ENCODE results near the gene CD8B. TPM values are rescaled to one million over a fixed set of nuclear protein-coding genes. Genes with fewer than 3 reads are reported as not detected.

Gene CD8B
- total and polyA plus RNA-seq, 2 of the 13 experiments (the other 11 are each of a cell fraction or from before 2014, with no cell fraction given), result 0.04 TPM; not detected in 1

DNA sequence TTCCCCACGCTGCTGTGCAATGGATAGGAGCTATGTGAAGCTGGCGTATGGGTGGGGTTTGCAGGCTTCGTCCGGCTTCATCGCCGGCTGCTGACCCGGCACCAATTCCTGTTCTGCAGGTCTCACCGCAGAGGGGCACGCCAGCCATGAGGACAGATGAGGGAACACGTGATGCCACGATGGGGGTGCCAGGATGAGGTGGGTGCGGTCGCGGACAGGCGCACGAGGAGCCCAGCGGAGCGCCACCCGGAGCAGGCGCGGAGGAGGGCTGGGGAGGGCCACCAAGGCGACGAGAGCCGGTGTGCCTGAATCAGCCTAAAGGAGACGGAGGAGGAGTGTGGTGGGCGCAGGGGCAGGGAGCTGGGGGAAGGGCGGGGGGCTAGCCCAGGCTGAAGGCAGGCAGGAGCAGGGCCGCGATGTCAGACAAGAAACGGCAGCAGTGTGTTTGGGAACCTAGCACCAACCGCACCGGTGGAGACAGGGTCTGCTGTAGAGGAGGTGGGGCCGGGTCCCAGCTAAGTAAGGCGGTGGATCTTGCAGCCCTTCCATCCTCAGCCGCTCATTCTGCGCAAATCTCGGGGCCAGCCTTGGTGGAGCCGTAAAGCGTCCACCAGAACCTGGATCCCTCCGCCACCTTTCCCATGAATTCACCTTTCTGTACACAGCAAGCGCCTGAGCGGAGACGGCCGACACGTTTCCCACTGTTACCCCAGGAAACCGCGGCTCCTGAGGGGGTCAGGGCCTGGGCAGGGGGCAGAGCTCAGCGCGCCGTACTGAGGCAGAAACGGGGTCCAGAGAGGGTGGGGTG lies 54.0 kb downstream of the CD8B start (continued):
- no peak for TF ChIP-seq RBM22 (optimal IDR thresholded peaks at IDR 0.05; ENCODE audit: low read length)
- TF ChIP-seq SIX1 (CRISPR knock-in tag; IDR thresholded peaks at IDR 0.05; ENCODE audit: borderline replicate concordance), result no peak
- no peak for TF ChIP-seq ZC3H13 (CRISPR knock-in tag; IDR thresholded peaks at IDR 0.05)
- no peak for TF ChIP-seq ZNF335 (CRISPR knock-in tag; IDR thresholded peaks at IDR 0.05)
- no peak for TF ChIP-seq PPARG (CRISPR knock-in tag; conservative IDR thresholded peaks at IDR 0.05)
- TF ChIP-seq ZNF761 (CRISPR knock-in tag; conservative IDR thresholded peaks at IDR 0.05), result 0 out of 2 replicates have a peak, but pooled peaks have one; percentile 40
- no peak for TF ChIP-seq ZNF672 (CRISPR knock-in tag; IDR thresholded peaks at IDR 0.05)
- 0 out of 2 replicates have a peak, but pooled peaks have one; percentile 61 for TF ChIP-seq CCDC6 (CRISPR knock-in tag; IDR thresholded peaks at IDR 0.05)
- no peak for TF ChIP-seq ZNF44 (CRISPR knock-in tag; IDR thresholded peaks at IDR 0.05)
- no peak for TF ChIP-seq ZBTB37 (CRISPR knock-in tag; IDR thresholded peaks at IDR 0.05)
- no peak for TF ChIP-seq POGK (CRISPR knock-in tag; conservative IDR thresholded peaks at IDR 0.05)
- TF ChIP-seq, protein P1, sequence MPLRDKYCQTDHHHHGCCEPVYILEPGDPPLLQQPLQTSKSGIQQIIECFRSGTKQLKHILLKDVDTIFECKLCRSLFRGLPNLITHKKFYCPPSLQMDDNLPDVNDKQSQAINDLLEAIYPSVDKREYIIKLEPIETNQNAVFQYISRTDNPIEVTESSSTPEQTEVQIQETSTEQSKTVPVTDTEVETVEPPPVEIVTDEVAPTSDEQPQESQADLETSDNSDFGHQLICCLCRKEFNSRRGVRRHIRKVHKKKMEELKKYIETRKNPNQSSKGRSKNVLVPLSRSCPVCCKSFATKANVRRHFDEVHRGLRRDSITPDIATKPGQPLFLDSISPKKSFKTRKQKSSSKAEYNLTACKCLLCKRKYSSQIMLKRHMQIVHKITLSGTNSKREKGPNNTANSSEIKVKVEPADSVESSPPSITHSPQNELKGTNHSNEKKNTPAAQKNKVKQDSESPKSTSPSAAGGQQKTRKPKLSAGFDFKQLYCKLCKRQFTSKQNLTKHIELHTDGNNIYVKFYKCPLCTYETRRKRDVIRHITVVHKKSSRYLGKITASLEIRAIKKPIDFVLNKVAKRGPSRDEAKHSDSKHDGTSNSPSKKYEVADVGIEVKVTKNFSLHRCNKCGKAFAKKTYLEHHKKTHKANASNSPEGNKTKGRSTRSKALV (CRISPR knock-in tag; IDR thresholded peaks at IDR 0.05), result peak; percentile 17; the same call in 1 of the 2 replicates
- no peak for TF ChIP-seq MAFF (IDR thresholded peaks at IDR 0.05; ENCODE audit: low read depth, low read length)
- 0 out of 2 replicates have a peak, but pooled peaks have one; percentile 55 for TF ChIP-seq ZNF34 (CRISPR knock-in tag; IDR thresholded peaks at IDR 0.05; ENCODE audit: borderline replicate concordance)
- 0 out of 2 replicates have a peak, but pooled peaks have one; percentile 30 for TF ChIP-seq SAP130 (CRISPR knock-in tag; IDR thresholded peaks at IDR 0.05; ENCODE audit: low read depth)
- no peak for TF ChIP-seq XRCC5 (optimal IDR thresholded peaks at IDR 0.05; ENCODE audit: low read length)
- no peak for TF ChIP-seq ZNF33A (CRISPR knock-in tag; IDR thresholded peaks at IDR 0.05; ENCODE audit: borderline replicate concordance)
- TF ChIP-seq MEF2D (CRISPR knock-in tag; IDR thresholded peaks at IDR 0.05), result no peak
- no peak for TF ChIP-seq ZNF3 (CRISPR knock-in tag; IDR thresholded peaks at IDR 0.05)
- no peak for TF ChIP-seq HCFC1 (IDR thresholded peaks at IDR 0.05; ENCODE audit: low read depth, low read length)
- TF ChIP-seq HOXA5 (CRISPR knock-in tag; IDR thresholded peaks at IDR 0.05), result no peak
- peak; percentile 70; the same call in 1 of the 2 replicates for TF ChIP-seq ZNF556 (CRISPR knock-in tag; IDR thresholded peaks at IDR 0.05; ENCODE audit: borderline replicate concordance)
- TF ChIP-seq ZNF850 (CRISPR knock-in tag; conservative IDR thresholded peaks at IDR 0.05), result no peak
- peak; percentile 80; the same call in 1 of the 2 replicates for TF ChIP-seq ZIK1 (CRISPR knock-in tag; IDR thresholded peaks at IDR 0.05; ENCODE audit: borderline replicate concordance, low read depth)
- TF ChIP-seq AGO2 (optimal IDR thresholded peaks at IDR 0.05; ENCODE audit: low read depth, low read length), result no peak
- 0 out of 2 replicates have a peak, but pooled peaks have one; percentile 38 for TF ChIP-seq ZNF205 (CRISPR knock-in tag; IDR thresholded peaks at IDR 0.05)
- TF ChIP-seq ZNF615 (CRISPR knock-in tag; IDR thresholded peaks at IDR 0.05; ENCODE audit: borderline replicate concordance), result no peak
